HL-60 (cell line): Measurements from ENCODE around the gene BEND5.

Experiments used
- POLR2AphosphoS5 ChIP-seq: IDR thresholded peaks from 2 replicates; pipeline ENCODE4 v1.6.1; 2012; ENCODE audit warnings: low read depth
- TF ChIP-seq, protein P1 (sequence below): IDR thresholded peaks from one replicate; pipeline ENCODE4 v1.5.1; 2011; ENCODE audit warnings: low read length, control low read depth, inconsistent platforms; ENCODE audit not compliant: insufficient read depth

DNA sequence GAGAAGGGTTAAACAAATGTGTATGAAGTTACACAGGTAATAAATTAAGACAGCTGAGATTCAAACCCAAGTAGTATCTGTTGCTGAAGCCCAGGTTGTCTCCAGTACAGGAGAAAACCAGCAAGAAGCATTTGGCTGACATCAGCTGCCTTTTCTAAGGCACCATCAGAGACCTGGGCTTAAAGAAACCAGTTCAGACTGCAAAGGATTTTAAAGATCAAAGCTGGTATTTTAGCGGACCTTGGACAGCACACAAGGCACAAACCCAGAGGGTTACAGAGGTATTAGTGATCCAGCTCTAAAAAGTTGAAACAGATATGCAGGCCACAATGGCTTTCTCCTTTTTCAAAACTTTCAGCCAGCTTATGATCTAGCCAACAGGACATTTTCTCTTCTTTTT lies 23.4 kb downstream of the BEND5 start:
- TF ChIP-seq, protein P1, sequence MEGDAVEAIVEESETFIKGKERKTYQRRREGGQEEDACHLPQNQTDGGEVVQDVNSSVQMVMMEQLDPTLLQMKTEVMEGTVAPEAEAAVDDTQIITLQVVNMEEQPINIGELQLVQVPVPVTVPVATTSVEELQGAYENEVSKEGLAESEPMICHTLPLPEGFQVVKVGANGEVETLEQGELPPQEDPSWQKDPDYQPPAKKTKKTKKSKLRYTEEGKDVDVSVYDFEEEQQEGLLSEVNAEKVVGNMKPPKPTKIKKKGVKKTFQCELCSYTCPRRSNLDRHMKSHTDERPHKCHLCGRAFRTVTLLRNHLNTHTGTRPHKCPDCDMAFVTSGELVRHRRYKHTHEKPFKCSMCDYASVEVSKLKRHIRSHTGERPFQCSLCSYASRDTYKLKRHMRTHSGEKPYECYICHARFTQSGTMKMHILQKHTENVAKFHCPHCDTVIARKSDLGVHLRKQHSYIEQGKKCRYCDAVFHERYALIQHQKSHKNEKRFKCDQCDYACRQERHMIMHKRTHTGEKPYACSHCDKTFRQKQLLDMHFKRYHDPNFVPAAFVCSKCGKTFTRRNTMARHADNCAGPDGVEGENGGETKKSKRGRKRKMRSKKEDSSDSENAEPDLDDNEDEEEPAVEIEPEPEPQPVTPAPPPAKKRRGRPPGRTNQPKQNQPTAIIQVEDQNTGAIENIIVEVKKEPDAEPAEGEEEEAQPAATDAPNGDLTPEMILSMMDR: no peak
- no peak for TF ChIP-seq POLR2AphosphoS5
